GM12878 (cell line): ENCODE measurements around the gene HOXD12.

Source experiments
- CTCF ChIP-seq, 3 experiments: IDR thresholded peaks in 2 of 3; conservative IDR thresholded peaks in 1 of 3; 2 replicates each; pipeline ENCODE4 v1.5.1; 2011; ENCODE audit warnings: low read depth in 3 of 3, low read length in 3 of 3, mild to moderate bottlenecking in 3 of 3, control low read depth in 2 of 3, moderate library complexity in 2 of 3, inconsistent platforms in 1 of 3, mixed read lengths in 1 of 3; ENCODE audit not compliant: control insufficient read depth in 2 of 3, insufficient read depth in 1 of 3; ENCODE audit errors: extremely low read depth in 1 of 3
- GABPA ChIP-seq: IDR thresholded peaks from 2 replicates; pipeline ENCODE4 v1.6.1; 2014; ENCODE audit warnings: antibody characterized with exemption, low read depth, mild to moderate bottlenecking, inconsistent platforms
- TCF3 ChIP-seq: IDR thresholded peaks from 2 replicates; pipeline ENCODE4 v1.6.1; 2012; ENCODE audit warnings: low read depth, mild to moderate bottlenecking, low read length, borderline replicate concordance; ENCODE audit not compliant: insufficient read depth

DNA sequence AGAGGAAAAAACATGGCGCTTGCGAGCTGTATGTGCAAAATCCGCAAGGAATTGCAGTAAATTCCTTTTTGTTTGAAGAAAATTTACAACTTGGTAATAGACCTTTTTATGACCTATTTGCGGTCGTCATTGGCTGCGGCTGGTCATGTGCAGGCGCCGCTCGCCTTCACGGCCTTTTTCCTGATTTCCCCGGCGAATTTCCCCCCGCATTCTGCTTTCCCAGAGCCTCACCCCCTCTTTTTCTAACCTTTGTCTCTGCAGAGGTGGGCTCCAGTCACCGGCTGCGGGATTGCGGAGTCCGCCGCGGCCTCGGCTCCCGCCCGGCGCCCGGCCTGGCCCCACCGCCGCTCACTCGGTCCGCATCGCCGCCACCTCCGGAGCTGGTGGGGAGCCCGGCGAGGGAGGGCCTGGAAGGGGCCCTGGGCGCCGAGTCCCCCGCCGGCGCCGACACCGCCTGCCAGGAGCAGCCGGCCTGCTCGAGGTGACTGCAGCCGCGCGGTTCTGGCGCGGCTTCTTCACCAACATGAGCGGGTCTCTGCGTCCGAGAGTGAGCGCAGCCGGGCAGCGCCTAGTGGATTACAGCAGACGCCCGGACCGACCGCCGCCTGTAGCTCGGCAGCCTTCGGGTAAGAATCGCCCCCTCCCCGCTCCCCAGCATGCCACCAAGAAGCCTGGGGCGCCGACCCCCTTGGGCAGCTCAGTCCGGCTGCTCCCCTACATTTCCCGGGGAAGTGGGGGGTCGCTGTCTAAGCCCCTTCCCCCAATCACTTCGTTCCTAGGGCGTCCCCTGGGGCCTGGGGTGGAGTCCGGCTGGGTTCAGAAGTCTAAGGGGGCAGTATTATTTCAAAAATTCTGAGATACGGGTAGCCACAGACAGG lies 37.0 kb downstream of the HOXD12 start:
- TF ChIP-seq TCF3 (no peak), CTCF (IDR thresholded peaks at IDR 0.05 in 2 of 3, conservative IDR thresholded peaks at IDR 0.05 in 1 of 3; ENCODE audit: control insufficient read depth in 2 of 3, extremely low read depth in 1 of 3, insufficient read depth in 1 of 3, low read depth in 3 of 3, low read length in 3 of 3) (no peak), GABPA (no peak)
